ENCODE measurements around the gene SPATA20.

SPATA20 gene

DNA sequence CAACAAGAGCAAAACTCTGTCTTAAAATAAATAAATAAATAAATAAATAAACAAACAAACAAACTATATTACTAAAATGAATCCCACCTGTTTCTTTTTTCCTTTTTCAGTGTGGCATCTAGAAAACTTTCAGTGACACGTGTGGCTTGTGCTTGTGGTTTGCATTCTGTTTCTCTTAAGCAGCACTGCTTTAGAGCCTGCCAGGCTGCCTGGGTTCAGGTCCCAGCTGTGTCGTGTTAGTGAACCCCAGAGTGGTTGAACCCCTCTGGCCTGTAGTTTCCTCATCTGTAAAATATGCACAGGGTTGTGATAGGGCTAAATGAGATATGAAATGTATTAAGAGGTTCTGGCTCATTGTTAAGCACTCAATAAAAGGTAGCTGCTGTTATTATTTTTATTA is 26.5 kb upstream of the SPATA20 start:
- DNase-seq: no peak

DNA sequence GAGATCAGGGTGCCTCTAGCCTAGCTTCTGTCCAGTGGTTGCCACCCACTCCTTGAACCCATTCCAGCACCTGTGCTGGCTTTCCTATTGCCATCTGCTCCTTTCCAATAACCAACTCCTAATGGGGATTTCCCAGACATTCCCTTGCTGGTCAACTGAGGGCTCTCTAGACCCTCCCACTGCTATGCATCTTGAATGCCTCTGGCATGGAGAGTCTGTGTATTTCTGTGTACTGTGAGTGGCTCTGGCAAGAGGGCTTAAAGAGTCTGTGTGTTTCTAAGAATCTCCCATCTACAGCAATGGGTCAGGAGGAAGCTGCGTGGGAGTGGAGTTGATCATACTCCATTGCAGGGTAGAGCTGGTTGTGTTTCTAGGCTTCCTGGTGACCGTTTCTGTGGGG is 25.5 kb upstream of the SPATA20 start:
- no peak for DNase-seq

DNA sequence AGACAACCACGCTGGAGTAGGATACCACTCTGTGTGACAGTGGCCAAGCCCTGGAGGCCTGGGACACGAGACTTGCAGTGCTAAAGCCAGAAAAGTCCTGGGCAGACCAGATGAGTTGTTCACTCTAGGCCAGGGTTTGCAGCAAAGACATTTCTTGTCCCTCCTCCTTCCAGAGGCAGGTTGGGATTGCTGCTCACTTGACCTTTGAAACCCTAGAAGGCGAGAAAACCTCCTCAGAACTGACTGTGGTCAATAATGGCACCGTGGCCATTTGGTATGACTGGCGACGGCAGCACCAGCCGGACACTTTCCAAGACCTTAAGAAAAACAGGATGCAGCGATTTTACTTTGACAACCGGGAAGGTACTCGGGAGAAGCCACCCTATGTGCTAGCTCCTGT is 24.2 kb upstream of the SPATA20 start:
- no peak for DNase-seq

DNA sequence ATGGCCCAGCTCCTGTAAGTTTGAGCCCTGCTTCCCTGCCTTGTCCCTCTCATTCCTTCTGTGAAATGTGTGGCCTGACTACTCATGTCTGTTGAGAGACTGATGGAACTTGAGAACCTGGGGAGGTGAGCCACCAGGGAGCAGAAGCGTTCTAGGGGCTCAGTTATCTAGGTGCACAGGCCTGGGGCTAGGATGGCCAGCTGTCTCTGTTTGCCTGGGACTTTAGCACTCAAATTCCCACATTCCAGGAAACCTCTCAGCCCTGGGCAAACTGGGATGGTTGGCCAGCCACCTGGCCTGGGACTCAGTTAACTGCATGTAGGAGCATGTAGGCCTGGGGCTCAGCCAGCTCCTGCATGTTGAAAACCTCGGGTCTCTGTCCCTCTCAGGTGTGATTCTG is 23.8 kb upstream of the SPATA20 start:
- no peak for DNase-seq

DNA sequence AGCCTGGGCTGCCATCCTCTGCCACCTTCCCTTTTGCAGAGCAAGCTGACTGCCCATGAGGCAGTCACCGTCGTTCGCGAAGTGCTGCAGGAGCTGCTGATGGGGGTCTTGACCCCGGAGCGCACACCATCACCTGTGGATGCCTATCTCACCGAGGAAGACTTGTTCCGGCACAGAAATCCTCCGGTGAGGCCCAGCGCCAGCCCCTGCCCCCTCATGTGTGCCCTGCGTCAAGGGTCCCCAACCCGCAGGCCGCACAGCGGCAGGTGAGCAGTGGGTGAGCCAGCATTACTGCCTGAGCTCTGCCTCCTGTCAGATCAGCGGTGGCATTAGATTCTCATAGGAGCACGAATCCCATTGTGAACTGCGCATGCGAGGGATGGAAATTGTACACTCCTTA is 22.1 kb upstream of the SPATA20 start:
- no peak for DNase-seq

DNA sequence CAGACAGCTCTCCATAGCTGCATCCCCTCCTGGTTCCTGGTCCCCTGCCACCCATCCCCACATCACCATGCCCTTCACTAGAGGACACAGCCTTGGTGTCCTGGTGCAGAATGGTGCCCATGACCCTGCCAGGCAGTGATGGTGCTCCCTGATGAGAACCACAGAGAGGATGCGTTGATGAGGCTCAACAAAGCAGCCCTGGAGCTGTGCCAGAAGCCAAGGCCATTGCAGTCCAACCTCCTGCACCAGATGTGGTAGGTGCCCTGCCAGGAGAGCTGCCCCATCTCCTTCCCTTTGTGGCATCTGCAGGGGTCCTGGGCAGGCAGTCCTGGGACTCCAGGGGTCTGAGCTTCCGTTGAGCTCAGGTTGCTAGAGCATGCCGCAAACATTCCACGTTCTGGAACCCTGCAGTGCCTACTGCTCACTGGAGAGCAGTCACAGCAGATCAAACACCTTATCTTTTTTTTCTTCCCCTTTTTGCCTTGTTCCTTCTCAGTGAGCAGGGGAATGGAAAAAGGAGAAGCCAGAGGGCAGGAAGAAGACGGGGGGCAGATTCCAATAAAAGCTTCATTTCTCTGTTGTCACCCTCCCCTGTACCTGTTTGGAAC is 19.7 kb upstream of the SPATA20 start:
- no peak for DNase-seq

DNA sequence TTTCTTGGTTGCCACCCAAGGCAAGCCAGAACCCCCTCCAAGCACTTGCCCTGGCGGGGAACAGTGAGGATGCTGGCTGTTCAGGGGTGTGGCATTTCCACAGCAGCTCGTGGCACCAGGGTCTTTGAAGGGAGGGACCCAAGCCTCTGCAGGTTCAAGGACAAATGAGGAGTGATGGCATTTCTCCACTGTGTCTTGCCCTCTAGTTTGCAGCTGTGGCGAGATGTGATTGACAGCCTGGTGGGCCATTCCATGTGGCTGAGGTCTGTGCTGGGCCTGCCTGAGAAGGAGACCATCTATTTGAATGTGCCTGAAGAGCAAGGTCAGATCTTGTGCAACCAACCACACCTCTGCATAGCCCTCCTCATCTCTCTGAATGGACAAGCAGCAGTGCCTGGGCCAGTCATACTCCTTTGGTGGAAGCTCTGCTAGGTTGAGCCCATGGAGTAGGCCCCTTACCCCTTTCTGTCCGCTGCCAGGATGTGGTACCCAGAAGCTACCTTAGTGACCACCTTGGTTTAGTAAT is 19.0 kb upstream of the SPATA20 start:
- DNase-seq: no peak

DNA sequence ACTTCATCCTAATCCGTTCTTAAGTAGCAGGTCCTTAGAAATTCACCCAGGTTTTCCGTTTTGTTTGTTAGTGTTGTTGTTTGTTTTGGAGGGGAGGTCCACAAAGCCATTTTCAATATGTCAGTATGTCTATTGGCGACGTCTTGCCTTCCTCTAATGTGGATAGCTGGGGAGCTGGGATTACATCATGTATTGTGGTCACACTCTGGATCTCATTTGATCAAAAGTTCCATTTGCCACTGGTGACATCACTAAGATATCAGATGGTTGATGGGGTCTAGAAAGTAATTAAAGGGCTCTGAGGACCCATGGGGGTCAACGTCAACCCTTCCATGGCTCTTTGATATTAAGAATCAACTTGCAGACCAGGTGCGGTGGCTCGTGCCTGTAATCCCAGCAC is 17.1 kb upstream of the SPATA20 start:
- DNase-seq: no peak

DNA sequence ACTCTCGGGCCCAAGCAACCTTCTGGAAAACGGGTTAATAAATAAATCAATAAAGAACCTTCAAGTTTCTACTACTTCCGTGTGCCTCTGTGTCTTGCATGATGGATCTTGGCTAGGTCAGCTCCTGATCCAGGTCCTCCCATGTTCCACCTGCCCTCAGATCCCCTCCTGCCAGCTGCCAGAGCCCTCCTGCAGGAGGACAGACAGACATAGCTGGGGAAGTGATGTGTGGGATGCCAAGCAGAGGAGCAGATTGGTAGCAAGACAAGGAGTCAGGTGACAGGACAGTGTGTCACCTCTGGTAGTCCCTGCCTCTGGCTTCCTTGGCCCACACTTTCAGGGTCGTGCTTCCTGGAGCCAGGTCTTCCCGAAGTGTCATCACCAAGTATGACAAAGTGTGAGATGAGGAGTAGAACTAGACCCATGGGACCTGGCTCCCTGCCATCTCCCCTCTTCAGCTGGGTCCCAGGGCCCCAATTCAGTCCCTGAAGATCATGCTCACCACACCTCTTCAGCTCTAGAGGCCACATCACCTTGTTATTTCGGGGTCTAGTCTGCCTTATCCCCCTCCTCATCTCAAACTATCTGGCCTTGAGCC is 15.4 kb upstream of the SPATA20 start:
- DNase-seq: peak in 1 of 2 donors; percentile 47

DNA sequence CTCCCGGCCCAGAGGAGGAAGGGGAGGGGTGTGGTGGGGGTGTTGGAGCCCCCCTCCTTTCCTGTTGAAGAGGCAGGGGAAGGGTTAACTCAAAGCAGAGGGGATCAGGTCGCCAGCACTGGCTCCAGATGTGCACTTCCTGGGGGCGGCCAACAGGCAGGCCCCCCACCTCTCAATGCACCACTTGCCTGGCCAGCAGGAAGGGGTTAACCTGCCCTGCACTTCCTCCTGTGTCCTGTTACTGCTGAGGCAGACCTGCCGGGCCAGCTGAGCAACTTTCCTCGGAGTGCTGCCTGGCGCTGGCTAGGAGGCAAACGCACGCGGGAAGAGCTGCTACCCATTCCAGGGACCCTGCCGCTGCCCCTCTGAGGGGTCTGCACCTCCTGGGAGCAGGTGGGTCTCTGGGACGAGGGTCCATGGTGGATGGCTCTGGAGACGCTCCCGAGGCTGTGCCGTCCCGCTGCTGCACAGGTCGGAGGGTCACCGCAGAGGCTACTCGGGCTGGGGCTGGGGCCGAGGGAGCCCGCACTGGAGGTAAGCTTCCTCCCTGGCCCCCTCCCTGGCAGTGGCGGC is 14.4 kb upstream of the SPATA20 start, which contains the start of gene EPN3:
Gene EPN3 (plus strand): TSS at position 284 of the 573 bp plus-strand sequence. CDS start 3,822 bp downstream, outside the sequence.
- DNase-seq: no peak

DNA sequence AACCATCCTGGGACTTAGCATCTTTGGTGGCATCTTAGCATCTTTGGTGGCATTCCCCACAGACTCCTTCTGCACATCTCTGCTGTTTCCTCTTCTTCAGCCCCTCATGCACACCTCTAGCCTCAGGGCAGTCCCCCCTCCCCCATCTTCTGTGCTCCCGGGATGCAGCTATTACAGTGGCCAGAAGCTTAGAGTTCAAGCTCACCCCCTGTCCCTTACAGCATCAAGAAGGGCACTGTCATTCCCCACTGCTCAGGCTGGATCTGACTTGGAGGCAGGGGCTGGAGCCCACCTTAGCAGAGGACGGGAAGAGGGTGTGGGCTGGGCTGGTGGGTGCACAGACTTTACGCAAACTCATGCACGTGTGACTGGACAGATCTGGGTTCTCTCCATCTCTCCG is 13.8 kb upstream of the SPATA20 start:
- DNase-seq: no peak

DNA sequence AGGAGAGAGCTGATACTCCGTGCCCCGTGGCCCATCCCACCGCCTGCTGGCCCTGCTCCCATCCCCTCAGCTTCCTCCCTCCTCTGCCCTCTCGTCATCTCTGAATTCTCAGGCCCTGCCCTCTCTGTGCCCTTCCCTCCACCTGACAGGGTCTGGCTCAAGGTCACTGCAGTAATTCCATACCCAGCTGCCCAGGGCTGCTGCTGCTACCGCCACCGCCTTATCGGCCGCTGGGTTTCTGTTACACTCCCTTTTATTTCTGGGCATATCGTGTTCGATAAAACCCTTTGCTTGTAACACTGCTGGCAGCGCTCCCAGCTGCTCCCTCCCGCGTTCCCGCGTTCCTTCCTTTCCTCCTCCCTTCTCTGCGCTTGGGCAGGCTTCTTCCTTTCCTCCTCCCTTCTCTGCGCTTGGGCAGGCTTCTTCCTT is 13.2 kb upstream of the SPATA20 start:
- no peak for DNase-seq

DNA sequence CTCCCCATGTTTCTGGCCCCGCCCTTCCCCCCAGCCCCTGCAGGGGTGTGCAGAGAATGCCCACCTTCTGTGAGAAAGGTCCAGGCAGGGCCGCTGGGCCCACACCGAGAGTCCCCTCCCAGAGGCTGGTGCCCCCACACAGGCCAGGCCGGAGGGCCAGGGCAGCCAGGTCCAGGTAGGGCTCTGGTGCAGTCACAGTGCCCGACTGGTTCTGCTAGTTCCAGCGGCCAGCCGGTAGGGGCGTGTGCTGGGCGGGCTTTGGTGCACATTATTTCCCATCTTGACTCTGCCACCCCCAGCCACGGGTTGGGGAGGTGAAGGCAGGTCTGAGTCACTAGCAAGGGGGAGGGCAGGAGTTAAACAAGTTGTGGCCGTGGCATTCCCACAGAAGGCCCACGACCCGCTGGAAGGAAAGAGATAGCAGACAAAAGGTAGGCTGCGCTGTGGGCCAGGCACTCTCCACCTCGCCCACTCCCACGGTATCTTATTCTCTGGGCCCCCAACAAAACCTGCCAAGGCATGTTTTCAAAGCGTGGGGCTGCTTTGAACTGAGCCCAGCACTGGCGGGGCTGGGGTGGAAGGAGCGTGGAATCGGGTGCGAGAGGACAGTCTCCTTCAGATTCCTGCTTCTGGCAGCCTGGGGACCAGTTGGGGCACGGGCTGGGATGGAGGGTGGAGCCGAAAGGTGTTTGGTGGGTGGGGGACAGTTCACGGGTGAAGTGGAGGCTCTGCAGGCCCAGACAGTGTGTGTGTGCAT is 12.6 kb upstream of the SPATA20 start:
- no peak for DNase-seq

DNA sequence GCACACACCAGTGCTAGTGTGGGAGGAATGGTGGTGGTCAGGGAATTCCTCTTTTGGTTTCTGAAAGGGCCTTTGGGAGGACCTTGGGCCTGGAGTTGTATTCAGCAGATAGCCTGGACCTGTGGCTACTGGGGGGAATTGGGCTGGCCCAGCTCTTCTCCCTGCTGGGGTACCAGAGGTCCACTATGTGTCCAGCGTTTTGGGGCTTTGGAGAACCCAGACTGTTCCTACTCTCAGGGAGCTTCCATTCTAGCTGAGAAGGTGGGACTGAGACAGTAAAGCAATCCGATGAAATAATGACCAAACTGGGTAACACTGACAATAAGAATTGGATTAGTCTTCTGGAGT is 12.0 kb upstream of the SPATA20 start:
- no peak for DNase-seq

DNA sequence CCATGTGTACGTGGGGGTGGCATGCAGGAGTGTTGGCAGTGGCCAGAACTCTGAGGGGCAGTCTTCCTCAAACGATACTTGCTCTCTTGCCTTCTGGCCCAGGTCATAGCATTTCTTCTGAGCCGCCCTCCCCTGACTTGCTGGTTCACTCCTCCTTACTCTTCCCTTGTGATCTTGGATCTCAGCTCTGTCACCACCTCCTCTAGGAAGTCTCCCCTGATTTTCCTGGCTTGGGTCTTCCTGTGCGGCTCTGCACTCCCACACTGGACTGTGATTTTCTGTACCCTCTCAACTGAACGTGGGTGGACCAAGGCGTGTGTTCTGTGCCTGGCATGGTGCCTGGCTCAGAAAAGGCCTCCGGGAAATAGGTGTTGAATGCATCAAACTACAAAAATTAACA is 11.6 kb upstream of the SPATA20 start:
- DNase-seq: no peak

DNA sequence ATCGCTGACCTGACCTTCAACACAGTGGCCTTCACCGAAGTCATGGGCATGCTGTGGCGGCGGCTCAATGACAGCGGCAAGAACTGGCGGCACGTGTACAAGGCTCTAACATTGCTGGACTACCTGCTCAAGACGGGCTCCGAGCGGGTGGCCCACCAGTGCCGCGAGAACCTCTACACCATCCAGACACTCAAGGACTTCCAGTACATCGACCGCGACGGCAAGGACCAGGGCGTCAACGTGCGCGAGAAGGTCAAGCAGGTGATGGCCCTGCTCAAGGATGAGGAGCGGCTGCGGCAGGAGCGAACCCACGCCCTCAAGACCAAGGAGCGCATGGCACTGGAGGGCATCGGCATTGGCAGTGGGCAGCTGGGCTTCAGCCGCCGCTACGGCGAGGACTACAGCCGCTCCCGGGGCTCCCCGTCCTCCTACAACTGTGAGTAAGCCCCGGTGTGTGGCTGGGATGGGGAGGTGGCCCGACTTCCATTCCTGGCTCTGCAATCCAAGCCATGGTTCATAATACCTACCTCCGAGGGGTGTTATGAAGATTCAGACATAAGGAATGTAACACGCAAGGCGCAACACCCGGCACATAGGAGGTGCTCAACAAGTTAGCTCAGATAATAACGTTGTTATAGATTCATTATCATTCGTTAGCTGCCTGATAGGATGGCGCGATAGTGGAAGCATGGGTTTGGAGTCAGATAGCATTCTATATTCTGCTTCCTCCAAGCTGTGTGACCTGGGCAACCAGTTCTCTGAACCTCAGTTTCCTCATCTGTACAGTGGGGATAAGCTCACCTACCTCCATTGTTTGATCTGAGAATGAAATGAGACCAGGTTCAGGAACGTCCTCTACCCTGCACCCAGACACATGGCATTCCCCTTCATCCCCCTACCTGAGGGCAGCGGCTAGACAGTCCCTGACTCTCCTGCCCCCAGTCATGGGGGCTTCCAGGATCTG is 10.0 kb upstream of the SPATA20 start:
- DNase-seq: no peak

DNA sequence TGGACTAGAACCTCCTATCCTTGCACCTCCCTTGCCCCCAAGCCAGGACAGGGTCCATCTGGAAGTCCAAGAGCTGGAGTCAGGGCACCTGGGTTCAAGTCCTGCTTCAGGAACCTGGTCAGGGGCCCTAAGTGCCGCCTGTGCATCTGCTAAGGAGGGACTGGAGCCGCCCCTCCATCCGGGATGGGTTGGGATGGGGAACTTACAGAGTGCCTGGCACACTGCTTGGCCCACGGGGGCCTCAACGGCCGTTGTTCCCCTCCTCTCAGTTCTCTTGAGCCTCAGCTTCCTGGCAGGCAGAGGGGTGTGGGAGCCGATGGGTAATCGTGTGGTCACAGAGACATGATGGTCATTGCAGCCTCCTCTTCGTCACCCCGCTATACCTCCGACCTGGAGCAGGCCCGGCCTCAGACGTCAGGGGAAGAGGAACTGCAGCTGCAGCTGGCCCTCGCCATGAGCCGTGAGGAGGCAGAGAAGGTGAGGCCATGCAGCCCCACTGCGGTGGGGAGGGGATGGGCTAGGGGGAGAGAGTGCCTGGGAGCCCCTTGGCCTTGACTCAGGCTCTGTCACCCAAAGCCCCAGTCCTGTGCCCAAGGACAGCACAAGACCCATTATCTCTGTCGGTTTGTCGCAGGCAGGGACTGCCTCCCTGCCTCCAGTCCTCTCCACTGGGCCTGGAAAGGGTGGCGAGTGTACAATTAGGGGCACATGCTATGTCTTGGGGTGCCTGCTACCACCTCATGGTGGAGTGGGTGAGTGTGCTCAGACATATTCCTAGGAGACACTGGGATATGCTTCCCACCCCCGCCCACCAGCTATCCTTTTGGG is 9.0 kb upstream of the SPATA20 start:
- DNase-seq: no peak

DNA sequence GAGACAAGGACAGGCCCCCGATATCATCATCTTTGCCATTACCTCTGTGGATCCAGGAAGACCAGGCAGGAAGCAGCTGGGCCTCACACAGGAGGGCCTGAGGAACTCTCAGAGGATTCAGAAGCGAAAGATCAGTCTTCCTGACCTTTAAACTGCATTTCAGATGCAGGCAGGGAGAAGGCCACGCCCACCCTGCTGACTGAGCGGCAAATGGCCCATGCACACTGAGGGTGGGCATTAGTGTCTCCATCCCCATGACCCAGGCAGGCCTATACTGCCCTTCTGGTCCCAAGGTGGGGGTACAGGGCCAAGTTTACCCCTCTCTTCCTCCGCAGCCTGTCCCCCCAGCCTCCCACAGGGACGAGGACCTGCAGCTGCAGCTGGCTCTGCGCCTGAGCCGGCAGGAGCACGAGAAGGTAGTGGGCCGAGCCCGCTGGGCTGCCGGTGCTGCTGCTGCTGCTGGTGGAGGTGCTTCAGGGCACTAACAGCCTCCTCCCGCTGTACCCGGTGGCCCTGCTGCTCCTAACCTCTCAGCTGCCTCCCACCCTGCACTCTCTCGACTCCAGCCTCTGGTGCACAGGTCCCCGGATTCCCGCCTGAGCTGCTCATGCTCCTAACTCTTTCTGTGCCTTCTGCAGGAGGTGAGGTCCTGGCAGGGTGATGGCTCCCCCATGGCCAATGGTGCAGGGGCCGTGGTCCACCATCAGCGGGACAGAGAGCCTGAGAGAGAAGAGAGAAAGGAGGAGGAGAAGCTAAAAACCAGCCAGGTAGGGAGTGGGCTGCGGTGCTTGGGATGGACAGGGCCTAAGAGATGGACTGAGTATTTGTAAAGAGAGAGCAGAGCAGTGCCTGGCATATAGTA is 8.2 kb upstream of the SPATA20 start:
- no peak for DNase-seq

DNA sequence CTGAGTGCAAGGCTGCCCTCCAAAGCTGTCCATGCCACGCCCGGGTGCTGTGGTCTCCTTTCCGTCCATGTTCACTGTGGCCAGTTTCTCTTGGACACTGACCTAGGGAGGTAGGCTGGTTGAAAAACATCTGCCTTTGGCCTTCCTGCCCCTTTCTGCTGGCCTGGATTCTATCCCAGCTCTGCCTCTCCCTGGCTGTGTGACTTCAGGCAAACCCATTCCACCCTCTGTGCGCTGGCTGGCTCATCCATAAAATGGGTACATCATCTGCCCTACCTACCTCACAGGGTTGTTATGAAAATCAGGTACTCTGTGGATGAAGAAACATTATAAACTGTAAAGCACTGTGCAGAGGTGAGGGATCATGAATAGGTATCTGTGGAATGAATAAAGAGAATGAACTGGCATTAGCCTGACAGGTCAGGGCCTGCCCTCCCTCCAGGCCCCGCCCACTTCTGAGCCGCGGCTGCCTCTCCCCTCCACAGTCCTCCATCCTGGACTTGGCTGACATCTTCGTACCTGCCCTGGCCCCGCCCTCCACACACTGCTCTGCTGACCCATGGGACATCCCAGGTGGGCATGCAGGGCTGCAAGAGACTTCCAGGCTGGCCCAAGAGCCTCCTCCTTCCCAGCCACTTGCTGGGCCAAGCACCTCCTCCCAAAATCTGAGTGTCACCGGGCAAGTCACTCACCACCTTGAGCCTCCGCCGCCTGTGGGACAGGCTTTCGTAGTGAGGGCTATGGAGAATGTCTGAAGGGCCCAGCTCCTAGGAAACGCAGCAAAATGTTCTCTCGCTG is 7.0 kb upstream of the SPATA20 start:
- no peak for DNase-seq

Measured in inflammatory macrophage treated with lipopolysaccharide for 1 hour (primary cell).